ENCODE measurements around the gene TRIM5.

Gene TRIM5

GRCh38 chr11:5689551-5689983 lies 4.7 kb upstream of the TRIM5 start, which contains the start of gene TRIM22:
Gene TRIM22, plus strand, starts transcription at chr11:5689790. Its CDS starts 6,443 bp downstream, at chr11:5696233.
- Histone ChIP-seq H3K14ac (ENCODE audit: low read length) (no peak within 1 kb of the TSS), H2BK120ac (ENCODE audit: low read depth, low read length) (no peak within 1 kb of the TSS), H2BK15ac (ENCODE audit: low read length) (no peak within 1 kb of the TSS), H3K23ac (ENCODE audit: low read depth, low read length, poor library complexity) (no peak within 1 kb of the TSS), H3K27ac (replicated peaks; ENCODE audit: low read length) (peak within 1 kb of the TSS; percentile 23), H2AK5ac (ENCODE audit: low read depth, low read length) (no peak within 1 kb of the TSS), H3K4me3 (ENCODE audit: low read length in 2 of 2) (peak within 1 kb of the TSS in 1 of 2 donors; percentile 29), H2BK12ac (ENCODE audit: low read length) (no peak within 1 kb of the TSS), H3K9me3 (replicated peaks in 1 of 2; ENCODE audit: control insufficient read depth in 2 of 2, insufficient read depth in 1 of 2, low read depth in 1 of 2, low read length in 2 of 2) (peaks cover 2 to 5% of the 10 kb centered on the region in 2 donors), H3K36me3 (replicated peaks in 1 of 2; ENCODE audit: control insufficient read depth in 2 of 2, insufficient read depth in 2 of 2, low read length in 2 of 2) (no peaks in the 10 kb centered on the region), H4K8ac (ENCODE audit: low read depth, low read length) (no peak within 1 kb of the TSS), H3K4ac (ENCODE audit: low read length) (no peak within 1 kb of the TSS), H3K27me3 (ENCODE audit: control insufficient read depth in 3 of 3, insufficient read depth in 3 of 3, low read depth in 1 of 3, low read length in 3 of 3) (no peaks in the 10 kb centered on the region), H4K91ac (ENCODE audit: low read depth, low read length, poor library complexity) (no peak within 1 kb of the TSS), H3K4me1 (ENCODE audit: control insufficient read depth in 2 of 2, insufficient read depth in 1 of 2, low read depth in 1 of 2, low read length in 2 of 2) (peaks cover 0 to 8% of the 10 kb centered on the region in 2 donors), H3K79me1 (ENCODE audit: low read depth, low read length) (no peaks in the 10 kb centered on the region), H3K4me2 (ENCODE audit: insufficient read depth, low read length, poor library complexity, severe bottlenecking) (no peak within 1 kb of the TSS), H3K18ac (ENCODE audit: low read length) (no peak within 1 kb of the TSS), H3K9ac (ENCODE audit: low read depth, low read length, poor library complexity) (no peak within 1 kb of the TSS), H2BK5ac (ENCODE audit: low read length) (no peak within 1 kb of the TSS), H2AFZ (ENCODE audit: low read length) (peak within 1 kb of the TSS; percentile 86)
- no peak for DNase-seq (ENCODE audit: low spot score)
- no CpG with 5 or more reads among the region's 2 CpGs for WGBS, 2 donors (ENCODE audit: extremely low coverage in 2 of 2, insufficient read length in 2 of 2, insufficient replicate concordance in 1 of 2)

GRCh38 chr11:5688482-5688881 lies 3.6 kb upstream of the TRIM5 start:
- no peak overlapping the region for H3K27ac ChIP-seq (replicated peaks; ENCODE audit: low read length)
- H2BK12ac ChIP-seq (ENCODE audit: low read length): no peak overlapping the region
- H3K9me3 ChIP-seq (replicated peaks in 1 of 2; ENCODE audit: control insufficient read depth in 2 of 2, insufficient read depth in 1 of 2, low read depth in 1 of 2, low read length in 2 of 2): peaks cover 2 to 5% of the 10 kb centered on the region in 2 donors
- no peak overlapping the region for H2BK5ac ChIP-seq (ENCODE audit: low read length)
- no peak overlapping the region for H3K4me3 ChIP-seq (ENCODE audit: low read length in 2 of 2)
- H2BK120ac ChIP-seq (ENCODE audit: low read depth, low read length): no peak overlapping the region
- H2AFZ ChIP-seq (ENCODE audit: low read length): no peak overlapping the region
- no peaks in the 10 kb centered on the region for H3K36me3 ChIP-seq (replicated peaks in 1 of 2; ENCODE audit: control insufficient read depth in 2 of 2, insufficient read depth in 2 of 2, low read length in 2 of 2)
- no peak overlapping the region for H4K8ac ChIP-seq (ENCODE audit: low read depth, low read length)
- DNase-seq (ENCODE audit: low spot score): no peak
- no CpG with 5 or more reads among the region's 1 CpG for WGBS, 2 donors (ENCODE audit: extremely low coverage in 2 of 2, insufficient read length in 2 of 2, insufficient replicate concordance in 1 of 2)
- H3K18ac ChIP-seq (ENCODE audit: low read length): no peak overlapping the region
- H3K4ac ChIP-seq (ENCODE audit: low read length): no peak overlapping the region
- H2AK5ac ChIP-seq (ENCODE audit: low read depth, low read length): no peak overlapping the region
- H3K4me1 ChIP-seq (ENCODE audit: control insufficient read depth in 2 of 2, insufficient read depth in 1 of 2, low read depth in 1 of 2, low read length in 2 of 2): peaks cover 0 to 8% of the 10 kb centered on the region in 2 donors
- H2BK15ac ChIP-seq (ENCODE audit: low read length): no peak overlapping the region
- H3K4me2 ChIP-seq (ENCODE audit: insufficient read depth, low read length, poor library complexity, severe bottlenecking): no peak overlapping the region
- no peak overlapping the region for H3K14ac ChIP-seq (ENCODE audit: low read length)
- no peak overlapping the region for H3K23ac ChIP-seq (ENCODE audit: low read depth, low read length, poor library complexity)
- H3K27me3 ChIP-seq (ENCODE audit: control insufficient read depth in 3 of 3, insufficient read depth in 3 of 3, low read depth in 1 of 3, low read length in 3 of 3): no peaks in the 10 kb centered on the region
- H3K9ac ChIP-seq (ENCODE audit: low read depth, low read length, poor library complexity): no peak overlapping the region
- no peaks in the 10 kb centered on the region for H3K79me1 ChIP-seq (ENCODE audit: low read depth, low read length)
- no peak overlapping the region for H4K91ac ChIP-seq (ENCODE audit: low read depth, low read length, poor library complexity)

- no peak overlapping the region for H3K23ac ChIP-seq (ENCODE audit: low read depth, low read length, poor library complexity)
- H3K9ac ChIP-seq (ENCODE audit: low read depth, low read length, poor library complexity): no peak overlapping the region
- no peak overlapping the region for H3K18ac ChIP-seq (ENCODE audit: low read length)
- H2AK5ac ChIP-seq (ENCODE audit: low read depth, low read length): no peak overlapping the region
- no peak overlapping the region for H3K27ac ChIP-seq (replicated peaks; ENCODE audit: low read length)
- no peak overlapping the region for H2BK15ac ChIP-seq (ENCODE audit: low read length)
- no peak overlapping the region for H3K14ac ChIP-seq (ENCODE audit: low read length)
- H3K4me2 ChIP-seq (ENCODE audit: insufficient read depth, low read length, poor library complexity, severe bottlenecking): no peak overlapping the region
- no peak overlapping the region for H2BK12ac ChIP-seq (ENCODE audit: low read length)
- H3K79me1 ChIP-seq (ENCODE audit: low read depth, low read length): no peaks in the 10 kb centered on the region
- H3K4me3 ChIP-seq (ENCODE audit: low read length in 2 of 2): no peak overlapping the region
- H4K91ac ChIP-seq (ENCODE audit: low read depth, low read length, poor library complexity): no peak overlapping the region
- no peak for DNase-seq (ENCODE audit: low spot score)
- H3K4me1 ChIP-seq (ENCODE audit: control insufficient read depth in 2 of 2, insufficient read depth in 1 of 2, low read depth in 1 of 2, low read length in 2 of 2): peaks cover 0 to 8% of the 10 kb centered on the region in 2 donors
- H4K8ac ChIP-seq (ENCODE audit: low read depth, low read length): no peak overlapping the region
- H2BK120ac ChIP-seq (ENCODE audit: low read depth, low read length): no peak overlapping the region
- no CpG with 5 or more reads among the region's 4 CpGs for WGBS, 2 donors (ENCODE audit: extremely low coverage in 2 of 2, insufficient read length in 2 of 2, insufficient replicate concordance in 1 of 2)
- H3K27me3 ChIP-seq (ENCODE audit: control insufficient read depth in 3 of 3, insufficient read depth in 3 of 3, low read depth in 1 of 3, low read length in 3 of 3): no peaks in the 10 kb centered on the region
- H2AFZ ChIP-seq (ENCODE audit: low read length): no peak overlapping the region
- H3K36me3 ChIP-seq (replicated peaks in 1 of 2; ENCODE audit: control insufficient read depth in 2 of 2, insufficient read depth in 2 of 2, low read length in 2 of 2): peaks cover 0 to 4% of the 10 kb centered on the region in 2 donors
- H3K9me3 ChIP-seq (replicated peaks in 1 of 2; ENCODE audit: control insufficient read depth in 2 of 2, insufficient read depth in 1 of 2, low read depth in 1 of 2, low read length in 2 of 2): peaks cover 4 to 5% of the 10 kb centered on the region in 2 donors
- no peak overlapping the region for H3K4ac ChIP-seq (ENCODE audit: low read length)
- H2BK5ac ChIP-seq (ENCODE audit: low read length): no peak overlapping the region
These were observed 1.6 kb upstream of the TRIM5 start for GRCh38 chr11:5686426-5686825.

GRCh38 chr11:5684036-5684645 lies 733 bp downstream of the TRIM5 start:
- DNase-seq (ENCODE audit: low spot score): no peak
- H3K27ac ChIP-seq (replicated peaks; ENCODE audit: low read length): peak overlapping the region; percentile 58

More at GRCh38 chr11:5684036-5684645, 733 bp downstream of the TRIM5 start:
- no peak overlapping the region for H3K9ac ChIP-seq (ENCODE audit: low read depth, low read length, poor library complexity)
- H2BK15ac ChIP-seq (ENCODE audit: low read length): no peak overlapping the region
- no peak overlapping the region for H3K14ac ChIP-seq (ENCODE audit: low read length)
- peak overlapping the region; percentile 97 for H2AFZ ChIP-seq (ENCODE audit: low read length)
- no peak overlapping the region for H3K23ac ChIP-seq (ENCODE audit: low read depth, low read length, poor library complexity)
- H4K8ac ChIP-seq (ENCODE audit: low read depth, low read length): no peak overlapping the region
- H3K4me3 ChIP-seq (ENCODE audit: low read length in 2 of 2): peak overlapping the region in 1 of 2 donors; percentile 76
- no peak overlapping the region for H2AK5ac ChIP-seq (ENCODE audit: low read depth, low read length)
- H3K4me1 ChIP-seq (ENCODE audit: control insufficient read depth in 2 of 2, insufficient read depth in 1 of 2, low read depth in 1 of 2, low read length in 2 of 2): no peaks in the 10 kb centered on the region
- H3K4me2 ChIP-seq (ENCODE audit: insufficient read depth, low read length, poor library complexity, severe bottlenecking): peak overlapping the region; percentile 63
- H3K36me3 ChIP-seq (replicated peaks in 1 of 2; ENCODE audit: control insufficient read depth in 2 of 2, insufficient read depth in 2 of 2, low read length in 2 of 2): peaks cover 4 to 23% of the 10 kb centered on the region in 2 donors
- no peaks in the 10 kb centered on the region for H3K27me3 ChIP-seq (ENCODE audit: control insufficient read depth in 3 of 3, insufficient read depth in 3 of 3, low read depth in 1 of 3, low read length in 3 of 3)
- no peak overlapping the region for H2BK5ac ChIP-seq (ENCODE audit: low read length)
- H3K79me1 ChIP-seq (ENCODE audit: low read depth, low read length): no peaks in the 10 kb centered on the region
- no peak overlapping the region for H3K4ac ChIP-seq (ENCODE audit: low read length)
- peak overlapping the region; percentile 8 for H2BK12ac ChIP-seq (ENCODE audit: low read length)
- no peak overlapping the region for H2BK120ac ChIP-seq (ENCODE audit: low read depth, low read length)
- peaks cover 4 to 5% of the 10 kb centered on the region in 2 donors for H3K9me3 ChIP-seq (replicated peaks in 1 of 2; ENCODE audit: control insufficient read depth in 2 of 2, insufficient read depth in 1 of 2, low read depth in 1 of 2, low read length in 2 of 2)
- no peak overlapping the region for H4K91ac ChIP-seq (ENCODE audit: low read depth, low read length, poor library complexity)
- H3K18ac ChIP-seq (ENCODE audit: low read length): no peak overlapping the region
- no CpG with 5 or more reads among the region's 8 CpGs for WGBS, 2 donors (ENCODE audit: extremely low coverage in 2 of 2, insufficient read length in 2 of 2, insufficient replicate concordance in 1 of 2)
